Vagina (tissue), 2 donors: Measurements from ENCODE around the gene TIMP3. TPM values are rescaled to one million over a fixed set of nuclear protein-coding genes. Genes with fewer than 3 reads are reported as not detected.

Experiments
- DNase-seq, 2 donors: peaks; one replicate each; pipeline ENCODE4 v3.0.0-alpha.2; 2017; ENCODE audit errors: extremely low spot score in 2 of 2
- H3K27ac ChIP-seq: fragments of 200-600 bp; sonication (generic); one replicate; pipeline ENCODE4 v1.5.1; 2019
- H3K27me3 ChIP-seq: fragments of 200-600 bp; sonication (generic); one replicate; pipeline ENCODE4 v1.5.1; 2019
- H3K36me3 ChIP-seq, 2 donors: fragments of 200-600 bp; sonication (generic); one replicate each; pipeline ENCODE4 v1.5.1; 2017 to 2019
- H3K4me1 ChIP-seq: fragments of 200-600 bp; sonication (generic); one replicate; pipeline ENCODE4 v1.5.1; 2019
- H3K4me3 ChIP-seq, 2 donors: fragments of 200-600 bp; sonication (generic); 1 replicate in 1 of 2; 2 replicates in 1 of 2; pipeline ENCODE4 v1.5.1; 2016 to 2019
- H3K9me3 ChIP-seq: fragments of 200-600 bp; sonication (generic); one replicate; pipeline ENCODE4 v1.5.1; 2019
- CTCF ChIP-seq, 3 experiments: fragments of 450-650 bp in 2 of 3; fragments of 200-600 bp in 1 of 3; sonication (generic) in 1 of 3; IDR thresholded peaks; one replicate each; pipeline ENCODE4 v1.5.1; 2017 to 2019; ENCODE audit warnings: antibody characterized with exemption in 3 of 3, mild to moderate bottlenecking in 2 of 3, moderate library complexity in 2 of 3
- POLR2A ChIP-seq, 2 donors: fragments of 450-650 bp; IDR thresholded peaks; one replicate each; pipeline ENCODE4 v1.6.1; 2017; ENCODE audit warnings: antibody characterized with exemption in 2 of 2, mild to moderate bottlenecking in 2 of 2, moderate library complexity in 2 of 2
- POLR2AphosphoS5 ChIP-seq, 2 donors: sonication (generic); formaldehyde crosslinking; IDR thresholded peaks; one replicate each; pipeline ENCODE4 v1.9.0; 2017; ENCODE audit warnings: antibody characterized with exemption in 2 of 2, mild to moderate bottlenecking in 2 of 2, low read depth in 1 of 2; ENCODE audit not compliant: insufficient read depth in 1 of 2
- intact Hi-C: fragments of 100-400 bp; cut with DNase I; formaldehyde crosslinking; loops from one replicate; pipeline ENCODE4 v1.15.1; 2023
- total RNA-seq: library from RNA; depleted of rRNA; stranded (reverse); fragments of >200 nt; gene quantifications from one replicate; pipeline ENCODE4 v1.2.3, GENCODE V29; 2016

Gene TIMP3
- total RNA-seq, 1 donor from 2014 or later = 262 TPM

DNA sequence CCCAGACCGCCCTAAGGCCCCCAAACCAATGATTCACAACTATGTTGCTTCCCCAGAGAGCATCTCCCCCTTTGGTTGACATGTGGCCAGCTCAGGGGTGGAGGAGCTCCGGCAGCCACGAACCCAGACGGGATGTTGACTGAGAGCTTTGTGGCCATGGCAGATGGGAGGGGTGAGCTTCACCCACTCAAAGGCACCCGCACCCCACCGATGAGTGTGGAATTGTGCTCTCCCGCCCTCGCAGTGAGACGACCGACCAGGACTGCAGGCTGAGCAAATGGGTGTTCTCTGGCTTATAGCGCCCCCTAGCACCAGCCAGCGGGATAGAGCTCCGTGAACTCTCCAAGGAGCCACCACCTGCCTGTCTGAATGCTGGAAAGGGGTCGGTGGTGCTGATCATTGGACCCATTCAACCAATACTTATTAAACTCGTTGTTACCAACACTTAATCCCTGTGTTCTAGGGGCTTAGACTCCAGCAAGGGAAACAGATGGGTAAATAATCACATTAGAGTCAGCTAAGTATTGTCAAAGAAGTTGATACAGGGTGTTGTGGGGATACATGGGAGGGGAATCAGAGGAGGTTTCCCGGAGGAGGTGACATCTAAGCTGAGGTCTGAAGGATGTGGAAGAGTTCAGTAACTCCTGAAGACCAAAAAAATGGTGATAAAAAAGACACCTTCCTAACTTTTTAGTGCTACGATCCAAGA lies 4.5 kb upstream of the TIMP3 start:
- intact Hi-C loops = loop anchor here (10.0 kb wide), 1 partner anchor 142 kb away; no protein-coding TSS in a partner anchor
- no peak for DNase-seq
- H3K27me3 ChIP-seq = no peaks in the 10 kb centered on the region
- H3K4me1 ChIP-seq = peaks cover 18% of the 10 kb centered on the region
- H3K27ac ChIP-seq = peak overlapping the region; percentile 58
- peak in 1 of 2 donors; percentile 20 for TF ChIP-seq POLR2A (IDR thresholded peaks at IDR 0.05)
- TF ChIP-seq CTCF (IDR thresholded peaks at IDR 0.05) = peak; percentile 70 to 90 (median 78)
- TF ChIP-seq POLR2AphosphoS5 (IDR thresholded peaks at IDR 0.05; ENCODE audit: insufficient read depth in 1 of 2, low read depth in 1 of 2) = peak in 1 of 2 donors; percentile 53
- no peaks in the 10 kb centered on the region for H3K9me3 ChIP-seq
- H3K4me3 ChIP-seq = no peak overlapping the region
- no peaks in the 10 kb centered on the region for H3K36me3 ChIP-seq

DNA sequence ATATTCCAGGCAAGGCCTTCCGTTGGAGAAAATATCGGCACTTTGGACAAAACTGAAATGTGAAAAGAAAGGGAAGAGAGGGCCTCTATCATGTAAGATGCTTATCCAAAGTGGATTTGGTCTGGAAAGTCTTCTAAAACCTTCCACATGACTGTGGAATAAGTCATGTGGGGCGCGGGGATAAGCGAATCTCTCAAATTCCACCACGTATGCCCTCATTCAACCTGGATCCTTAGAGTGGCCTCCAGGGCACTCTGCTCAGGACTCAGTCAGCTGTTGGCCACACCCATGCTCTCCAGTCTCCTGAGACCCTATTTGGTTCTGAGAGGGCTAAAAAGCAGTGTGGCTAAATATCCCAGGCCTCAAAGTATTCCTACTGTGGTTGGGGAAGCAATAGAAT lies 2.0 kb upstream of the TIMP3 start:
- Histone ChIP-seq H3K36me3 (no peaks in the 10 kb centered on the region), H3K4me3 (no peak overlapping the region), H3K4me1 (peaks cover 37% of the 10 kb centered on the region), H3K27me3 (no peaks in the 10 kb centered on the region), H3K27ac (peak overlapping the region; percentile 95), H3K9me3 (no peaks in the 10 kb centered on the region)
- intact Hi-C loops = loop anchor here (2.0 to 10.0 kb wide), 2 partner anchors 145 to 267 kb away; no protein-coding TSS in a partner anchor
- DNase-seq = no peak
- TF ChIP-seq POLR2A (IDR thresholded peaks at IDR 0.05) = no peak

GRCh38 chr22:32800158-32800882 lies 1.2 kb upstream of the TIMP3 start:
- peak overlapping the region; percentile 95 for H3K27ac ChIP-seq
- H3K4me1 ChIP-seq = peaks cover 45% of the 10 kb centered on the region
- H3K4me3 ChIP-seq = peak overlapping the region; percentile 81 to 83
- intact Hi-C loops = loop anchor here (5.0 to 10.0 kb wide), 5 partner anchors 37 to 194 kb away; no protein-coding TSS in a partner anchor
- H3K36me3 ChIP-seq = no peaks in the 10 kb centered on the region
- no peak for DNase-seq
- no peaks in the 10 kb centered on the region for H3K9me3 ChIP-seq
- no peaks in the 10 kb centered on the region for H3K27me3 ChIP-seq
- TF ChIP-seq POLR2A (IDR thresholded peaks at IDR 0.05) (no peak), POLR2AphosphoS5 (IDR thresholded peaks at IDR 0.05; ENCODE audit: insufficient read depth in 1 of 2, low read depth in 1 of 2) (no peak)

- no peaks in the 10 kb centered on the region for H3K27me3 ChIP-seq
- no peak for DNase-seq
- H3K9me3 ChIP-seq = no peaks in the 10 kb centered on the region
- peak overlapping the region; percentile 81 to 83 for H3K4me3 ChIP-seq
- intact Hi-C loops = loop anchor here (5.0 to 10.0 kb wide), 5 partner anchors 36 to 194 kb away; no protein-coding TSS in a partner anchor
- H3K36me3 ChIP-seq = no peaks in the 10 kb centered on the region
- peaks cover 53% of the 10 kb centered on the region for H3K4me1 ChIP-seq
- peak overlapping the region; percentile 95 for H3K27ac ChIP-seq
- TF ChIP-seq CTCF (IDR thresholded peaks at IDR 0.05) (no peak), POLR2AphosphoS5 (IDR thresholded peaks at IDR 0.05; ENCODE audit: insufficient read depth in 1 of 2, low read depth in 1 of 2) (no peak), POLR2A (IDR thresholded peaks at IDR 0.05) (no peak)
Measured at GRCh38 chr22:32800994-32801536, 440 bp upstream of the TIMP3 start.

DNA sequence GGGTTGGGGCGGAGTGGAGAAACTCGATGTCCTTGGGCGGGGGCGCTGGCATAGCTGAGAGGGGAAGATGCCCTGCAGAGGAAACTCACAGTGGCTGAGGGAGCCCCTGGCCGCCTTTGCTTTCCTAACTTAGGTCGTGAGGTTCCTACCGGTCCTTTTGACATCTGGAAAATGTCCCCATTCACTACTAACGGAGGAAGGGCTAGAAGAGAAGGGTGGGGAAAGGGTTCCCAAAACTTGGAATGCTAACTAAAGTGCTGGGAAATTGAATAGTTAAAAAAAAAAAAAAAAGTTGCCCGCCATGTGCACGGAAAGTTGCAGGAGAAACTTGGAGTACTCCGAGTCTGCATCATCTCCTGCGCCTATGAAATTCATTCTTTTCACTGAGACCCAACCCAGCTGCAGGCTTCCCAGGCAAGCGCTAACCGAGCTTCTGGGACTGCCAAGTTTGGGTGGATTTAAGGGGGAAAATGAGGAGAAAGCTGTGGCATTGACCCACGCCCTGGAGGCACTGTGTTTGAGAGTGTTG lies 796 bp downstream of the TIMP3 start:
- peaks cover 53% of the 10 kb centered on the region for H3K4me1 ChIP-seq
- no peaks in the 10 kb centered on the region for H3K36me3 ChIP-seq
- no peaks in the 10 kb centered on the region for H3K27me3 ChIP-seq
- H3K9me3 ChIP-seq = no peaks in the 10 kb centered on the region
- intact Hi-C loops = loop anchor here (5.0 to 10.0 kb wide), 5 partner anchors 35 to 192 kb away; no protein-coding TSS in a partner anchor
- H3K4me3 ChIP-seq = peak overlapping the region; percentile 81 to 83
- TF ChIP-seq POLR2A (IDR thresholded peaks at IDR 0.05) = no peak
- TF ChIP-seq POLR2AphosphoS5 (IDR thresholded peaks at IDR 0.05; ENCODE audit: insufficient read depth in 1 of 2, low read depth in 1 of 2) = no peak
- no peak for TF ChIP-seq CTCF (IDR thresholded peaks at IDR 0.05)
- peak overlapping the region; percentile 95 for H3K27ac ChIP-seq
- no peak for DNase-seq
